HL-60 (cell line): ENCODE data around the gene FCMR.

Source experiments
- DNase-seq, 2 experiments: peaks; one replicate each; pipeline ENCODE4 v3.0.0-alpha.2; 2010 to 2020; ENCODE audit warnings: low read depth in 1 of 2, low spot score in 1 of 2
- H3K27ac ChIP-seq: fragments of 250-450 bp; sonication (Bioruptor Pico); replicated peaks from 2 replicates; pipeline ENCODE4 v1.5.1; 2020; ENCODE audit warnings: mild to moderate bottlenecking, moderate library complexity
- H3K27me3 ChIP-seq: fragments of 250-450 bp; sonication (Bioruptor Pico); 2 replicates; pipeline ENCODE4 v1.5.1; 2021; ENCODE audit warnings: mild to moderate bottlenecking, moderate library complexity; ENCODE audit not compliant: insufficient read depth, poor library complexity, severe bottlenecking
- H3K4me3 ChIP-seq: replicated peaks from 2 replicates; pipeline ENCODE4 v1.5.1; 2011; ENCODE audit warnings: mild to moderate bottlenecking, control low read depth, low read length; ENCODE audit not compliant: insufficient read depth
- CTCF ChIP-seq: IDR thresholded peaks from one replicate; pipeline ENCODE4 v1.5.1; 2011; ENCODE audit warnings: low read length, control low read depth, inconsistent platforms; ENCODE audit not compliant: insufficient read depth
- GABPA ChIP-seq: IDR thresholded peaks from 2 replicates; pipeline ENCODE4 v1.6.1; 2012; ENCODE audit warnings: low read depth
- POLR2AphosphoS5 ChIP-seq: IDR thresholded peaks from 2 replicates; pipeline ENCODE4 v1.6.1; 2012; ENCODE audit warnings: low read depth
- REST ChIP-seq: IDR thresholded peaks from 2 replicates; pipeline ENCODE4 v1.6.1; 2012; ENCODE audit warnings: low read depth; ENCODE audit not compliant: insufficient replicate concordance
- SPI1 ChIP-seq: IDR thresholded peaks from 2 replicates; pipeline ENCODE4 v1.6.1; 2012; ENCODE audit warnings: low read depth, mild to moderate bottlenecking, borderline replicate concordance

The FCMR gene

GRCh38 chr1:206911064-206911663 lies 10.6 kb downstream of the FCMR start:
- no peak for TF ChIP-seq SPI1
- no peak for TF ChIP-seq GABPA
- TF ChIP-seq CTCF = peak; percentile 64
- peak; percentile 58 for TF ChIP-seq REST
- no peak for TF ChIP-seq POLR2AphosphoS5
- H3K27ac ChIP-seq = no peak overlapping the region
- peak in 1 of 2 experiments; percentile 22 for DNase-seq
- H3K27me3 ChIP-seq = peaks cover 23% of the 10 kb centered on the region
- H3K4me3 ChIP-seq = no peak overlapping the region

- no peak for DNase-seq
- peak overlapping the region; percentile 53 for H3K4me3 ChIP-seq
- peaks cover 23% of the 10 kb centered on the region for H3K27me3 ChIP-seq
- TF ChIP-seq REST = no peak
- TF ChIP-seq CTCF = no peak
- TF ChIP-seq SPI1 = no peak
- TF ChIP-seq POLR2AphosphoS5 = no peak
- TF ChIP-seq GABPA = no peak
- H3K27ac ChIP-seq = no peak overlapping the region
These were observed 11.8 kb downstream of the FCMR start for GRCh38 chr1:206909883-206910318.

- TF ChIP-seq REST (no peak), SPI1 (no peak), POLR2AphosphoS5 (no peak), GABPA (no peak), CTCF (no peak)
- Histone ChIP-seq H3K27me3 (peaks cover 23% of the 10 kb centered on the region), H3K4me3 (peak overlapping the region; percentile 53), H3K27ac (no peak overlapping the region)
- no peak for DNase-seq
These were observed 12.4 kb downstream of the FCMR start for GRCh38 chr1:206909161-206909882.
